Measurements from ENCODE around the gene SORL1-AS1.
A peak's percentile ranks its signal among the peaks of the same experiment; 100 is the strongest.

Gene SORL1-AS1

GRCh38 chr11:121452609-121453150 is at the start of gene SORL1-AS1:
Gene SORL1-AS1 (minus strand): TSS chr11:121452967.
- H3K4me3 Mint-ChIP-seq, result peak within 1 kb of the TSS; percentile 97 to 100 (median 100)

GRCh38 chr11:121500717-121501116 is 48.0 kb upstream of the SORL1-AS1 start:
- peaks cover 0 to 9% (median 1%) of the 10 kb centered on the region in 7 donors for H3K9me3 Mint-ChIP-seq
- peaks cover 14 to 55% (median 19%) of the 10 kb centered on the region in 4 donors for H3K4me1 Mint-ChIP-seq
- peaks cover 4% of the 10 kb centered on the region in 2 experiments for H3K9me3 ChIP-seq (ENCODE audit: control insufficient read depth in 2 of 2, low read length in 2 of 2)
- peaks cover 86% of the 10 kb centered on the region for H3K36me3 Mint-ChIP-seq
- H3K27ac ChIP-seq (ENCODE audit: insufficient read depth, low read length, poor library complexity, severe bottlenecking), result no peak overlapping the region
- ATAC-seq (ENCODE audit: low read depth in 2 of 2) (no peak), DNase-seq (no peak)
- H3K4me3 Mint-ChIP-seq, result no peak overlapping the region
- no peaks in the 10 kb centered on the region for H3K4me1 ChIP-seq (ENCODE audit: control insufficient read depth, insufficient read depth, low read length, poor library complexity, severe bottlenecking)
- H3K36me3 ChIP-seq (ENCODE audit: control insufficient read depth, insufficient read depth, low read length), result peaks cover 89% of the 10 kb centered on the region
- peak overlapping the region in 1 of 3 donors; percentile 26 for H3K27ac Mint-ChIP-seq
- H3K27me3 Mint-ChIP-seq, result no peaks in the 10 kb centered on the region
- H3K4me3 ChIP-seq (ENCODE audit: low read depth, low read length), result no peak overlapping the region
- no peaks in the 10 kb centered on the region for H3K27me3 ChIP-seq (ENCODE audit: control insufficient read depth, insufficient read depth, low read length)

More at GRCh38 chr11:121452609-121453150, at the start of gene SORL1-AS1:
- Histone ChIP-seq H3K4me3 (ENCODE audit: low read depth, low read length) (peak within 1 kb of the TSS; percentile 99), H3K27me3 (ENCODE audit: control insufficient read depth, insufficient read depth, low read length) (no peaks in the 10 kb centered on the region), H3K36me3 (ENCODE audit: control insufficient read depth, insufficient read depth, low read length) (peaks cover 8% of the 10 kb centered on the region), H3K27ac (ENCODE audit: insufficient read depth, low read length, poor library complexity, severe bottlenecking) (peak within 1 kb of the TSS; percentile 81), H3K9me3 (ENCODE audit: control insufficient read depth in 2 of 2, low read length in 2 of 2) (no peaks in the 10 kb centered on the region), H3K4me1 (ENCODE audit: control insufficient read depth, insufficient read depth, low read length, poor library complexity, severe bottlenecking) (peaks cover 81% of the 10 kb centered on the region)
- H3K36me3 Mint-ChIP-seq, result peaks cover 41% of the 10 kb centered on the region
- H3K27me3 Mint-ChIP-seq, result no peaks in the 10 kb centered on the region
- DNase-seq (peak; percentile 54 to 72 (median 64)), ATAC-seq (ENCODE audit: low read depth in 2 of 2) (peak; percentile 32 to 52)
- H3K27ac Mint-ChIP-seq, result peak within 1 kb of the TSS; percentile 96 to 100 (median 96)
- peaks cover 29 to 82% (median 73%) of the 10 kb centered on the region in 4 donors for H3K4me1 Mint-ChIP-seq
- peaks cover 0 to 4% (median 0%) of the 10 kb centered on the region in 7 donors for H3K9me3 Mint-ChIP-seq

DNA sequence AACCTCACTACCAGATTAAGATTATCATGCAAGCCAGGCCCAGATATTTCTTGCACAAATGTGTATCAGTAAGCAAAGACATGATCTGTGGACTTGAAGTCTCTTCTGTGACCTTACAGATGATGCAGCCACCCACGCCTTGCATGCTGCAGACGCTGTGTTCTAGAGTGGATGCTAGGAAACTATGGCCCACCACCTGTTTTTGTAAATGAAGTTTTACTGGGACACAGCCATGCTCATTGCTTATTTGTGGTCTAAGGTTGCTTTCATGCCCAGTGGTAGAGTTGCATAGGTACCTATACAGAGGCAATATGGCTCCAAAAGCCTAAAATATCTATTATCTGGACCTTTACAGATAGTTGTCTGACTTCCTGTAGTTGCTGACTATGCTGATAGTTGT is 47.5 kb upstream of the SORL1-AS1 start:
- peaks cover 86% of the 10 kb centered on the region for H3K36me3 Mint-ChIP-seq
- H3K4me1 ChIP-seq (ENCODE audit: control insufficient read depth, insufficient read depth, low read length, poor library complexity, severe bottlenecking), result peaks cover 2% of the 10 kb centered on the region
- no peak for DNase-seq
- peak overlapping the region in 1 of 4 donors; percentile 56 for H3K4me3 Mint-ChIP-seq
- H3K27ac Mint-ChIP-seq, result peak overlapping the region in 1 of 3 donors; percentile 26
- ATAC-seq (ENCODE audit: low read depth in 2 of 2), result no peak
- peaks cover 0 to under 1% of the 10 kb centered on the region in 2 experiments for H3K9me3 ChIP-seq (ENCODE audit: control insufficient read depth in 2 of 2, low read length in 2 of 2)
- no peaks in the 10 kb centered on the region for H3K27me3 ChIP-seq (ENCODE audit: control insufficient read depth, insufficient read depth, low read length)
- H3K36me3 ChIP-seq (ENCODE audit: control insufficient read depth, insufficient read depth, low read length), result peaks cover 89% of the 10 kb centered on the region
- H3K27ac ChIP-seq (ENCODE audit: insufficient read depth, low read length, poor library complexity, severe bottlenecking), result no peak overlapping the region
- H3K27me3 Mint-ChIP-seq, result no peaks in the 10 kb centered on the region
- H3K4me3 ChIP-seq (ENCODE audit: low read depth, low read length), result no peak overlapping the region
- H3K4me1 Mint-ChIP-seq, result peaks cover 12 to 56% (median 22%) of the 10 kb centered on the region in 4 donors
- peaks cover 0 to 5% (median under 1%) of the 10 kb centered on the region in 7 donors for H3K9me3 Mint-ChIP-seq

DNA sequence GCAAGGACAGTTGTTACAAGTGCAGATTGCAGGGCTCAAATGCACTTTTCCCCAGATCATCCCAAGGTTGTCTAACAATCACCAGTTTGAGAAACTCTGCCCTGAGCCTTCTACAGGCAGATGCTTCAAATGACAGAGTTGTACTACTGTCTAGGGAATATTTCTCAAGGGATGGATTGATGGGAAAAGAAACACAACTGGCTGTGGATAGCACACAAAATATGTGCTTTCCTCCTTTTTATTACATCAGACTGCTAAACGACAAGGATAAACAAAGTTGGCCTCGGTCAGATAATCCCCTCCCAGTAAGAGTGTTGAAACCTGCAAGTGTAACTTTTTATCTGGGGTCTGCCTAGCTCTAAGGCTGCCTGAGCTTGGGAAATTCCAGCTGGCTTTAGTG is 46.6 kb upstream of the SORL1-AS1 start:
- H3K27ac Mint-ChIP-seq, result peak overlapping the region in 1 of 3 donors; percentile 1
- peaks cover 10 to 58% (median 29%) of the 10 kb centered on the region in 4 donors for H3K4me1 Mint-ChIP-seq
- H3K4me3 Mint-ChIP-seq, result peak overlapping the region in 1 of 4 donors; percentile 56
- ATAC-seq (ENCODE audit: low read depth in 2 of 2) (no peak), DNase-seq (no peak)
- H3K4me3 ChIP-seq (ENCODE audit: low read depth, low read length), result no peak overlapping the region
- H3K9me3 ChIP-seq (ENCODE audit: control insufficient read depth in 2 of 2, low read length in 2 of 2), result no peaks in the 10 kb centered on the region
- H3K36me3 Mint-ChIP-seq, result peaks cover 77% of the 10 kb centered on the region
- H3K27me3 Mint-ChIP-seq, result no peaks in the 10 kb centered on the region
- H3K4me1 ChIP-seq (ENCODE audit: control insufficient read depth, insufficient read depth, low read length, poor library complexity, severe bottlenecking), result peaks cover 10% of the 10 kb centered on the region
- peaks cover 0 to 3% (median 0%) of the 10 kb centered on the region in 7 donors for H3K9me3 Mint-ChIP-seq
- no peak overlapping the region for H3K27ac ChIP-seq (ENCODE audit: insufficient read depth, low read length, poor library complexity, severe bottlenecking)
- no peaks in the 10 kb centered on the region for H3K27me3 ChIP-seq (ENCODE audit: control insufficient read depth, insufficient read depth, low read length)
- H3K36me3 ChIP-seq (ENCODE audit: control insufficient read depth, insufficient read depth, low read length), result peaks cover 87% of the 10 kb centered on the region

- ATAC-seq (ENCODE audit: low read depth in 2 of 2) (no peak), DNase-seq (no peak)
- Histone ChIP-seq H3K4me1 (ENCODE audit: control insufficient read depth, insufficient read depth, low read length, poor library complexity, severe bottlenecking) (peaks cover 19% of the 10 kb centered on the region), H3K36me3 (ENCODE audit: control insufficient read depth, insufficient read depth, low read length) (peaks cover 80% of the 10 kb centered on the region), H3K27ac (ENCODE audit: insufficient read depth, low read length, poor library complexity, severe bottlenecking) (no peak overlapping the region), H3K27me3 (ENCODE audit: control insufficient read depth, insufficient read depth, low read length) (no peaks in the 10 kb centered on the region), H3K9me3 (ENCODE audit: control insufficient read depth in 2 of 2, low read length in 2 of 2) (no peaks in the 10 kb centered on the region), H3K4me3 (ENCODE audit: low read depth, low read length) (no peak overlapping the region)
- Mint-ChIP-seq H3K9me3 (peaks cover 0 to 3% (median 0%) of the 10 kb centered on the region in 7 donors), H3K4me3 (peak overlapping the region in 1 of 4 donors; percentile 57), H3K4me1 (peaks cover 18 to 71% (median 41%) of the 10 kb centered on the region in 4 donors), H3K27me3 (no peaks in the 10 kb centered on the region), H3K36me3 (peaks cover 64% of the 10 kb centered on the region), H3K27ac (peak overlapping the region in 2 of 3 donors; percentile 50 to 85)
Observed at GRCh38 chr11:121497176-121497998, 44.6 kb upstream of the SORL1-AS1 start.

DNA sequence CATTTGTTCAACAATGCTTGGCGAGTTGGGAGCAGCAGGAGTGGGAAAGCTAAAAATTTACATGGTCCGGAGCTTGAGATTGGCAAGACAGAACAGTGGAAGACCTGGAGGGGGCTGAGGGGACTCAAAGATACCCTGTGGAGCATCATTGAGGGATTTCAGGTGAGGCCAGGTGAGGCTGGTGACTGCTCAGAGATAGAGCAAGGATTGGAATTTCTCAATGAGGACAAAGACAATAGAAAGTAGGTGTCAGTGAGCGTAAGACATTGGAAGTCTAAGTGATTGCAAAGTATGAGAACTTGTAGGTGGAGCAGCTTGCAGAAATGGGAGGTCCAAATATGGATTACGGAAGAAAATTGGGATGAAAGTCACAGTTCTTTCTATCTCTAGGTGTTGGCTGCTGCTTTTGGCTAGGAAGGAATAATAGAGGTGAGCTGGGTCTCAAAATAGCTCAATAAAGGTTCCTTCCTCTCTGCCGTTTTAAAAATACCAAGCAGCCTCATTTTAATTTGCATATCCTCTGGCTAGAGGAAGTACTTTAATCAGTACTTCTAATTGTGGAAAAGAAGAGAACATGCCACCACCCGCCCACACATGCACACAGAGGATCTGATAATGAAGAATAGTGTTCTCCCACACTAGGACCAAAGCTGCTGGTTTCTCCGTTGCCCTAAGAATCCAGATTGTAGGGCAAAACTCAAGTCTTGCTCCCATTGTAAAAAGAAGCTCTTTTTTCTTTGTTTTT is 41.8 kb upstream of the SORL1-AS1 start:
- ATAC-seq (ENCODE audit: low read depth in 2 of 2) (peak; percentile 68 to 75), DNase-seq (peak in 2 of 3 donors; percentile 28 to 59)
- Mint-ChIP-seq H3K27ac (peak overlapping the region; percentile 66 to 85 (median 84)), H3K27me3 (no peaks in the 10 kb centered on the region), H3K36me3 (peaks cover 65% of the 10 kb centered on the region), H3K4me1 (peaks cover 28 to 79% (median 46%) of the 10 kb centered on the region in 4 donors), H3K4me3 (peak overlapping the region; percentile 18 to 68 (median 54)), H3K9me3 (peaks cover 0 to 2% (median 0%) of the 10 kb centered on the region in 7 donors)
- H3K27me3 ChIP-seq (ENCODE audit: control insufficient read depth, insufficient read depth, low read length), result no peaks in the 10 kb centered on the region
- peak overlapping the region; percentile 64 for H3K4me3 ChIP-seq (ENCODE audit: low read depth, low read length)
- no peaks in the 10 kb centered on the region for H3K9me3 ChIP-seq (ENCODE audit: control insufficient read depth in 2 of 2, low read length in 2 of 2)
- H3K36me3 ChIP-seq (ENCODE audit: control insufficient read depth, insufficient read depth, low read length), result peaks cover 74% of the 10 kb centered on the region
- peak overlapping the region; percentile 48 for H3K27ac ChIP-seq (ENCODE audit: insufficient read depth, low read length, poor library complexity, severe bottlenecking)
- H3K4me1 ChIP-seq (ENCODE audit: control insufficient read depth, insufficient read depth, low read length, poor library complexity, severe bottlenecking), result peaks cover 19% of the 10 kb centered on the region

DNA sequence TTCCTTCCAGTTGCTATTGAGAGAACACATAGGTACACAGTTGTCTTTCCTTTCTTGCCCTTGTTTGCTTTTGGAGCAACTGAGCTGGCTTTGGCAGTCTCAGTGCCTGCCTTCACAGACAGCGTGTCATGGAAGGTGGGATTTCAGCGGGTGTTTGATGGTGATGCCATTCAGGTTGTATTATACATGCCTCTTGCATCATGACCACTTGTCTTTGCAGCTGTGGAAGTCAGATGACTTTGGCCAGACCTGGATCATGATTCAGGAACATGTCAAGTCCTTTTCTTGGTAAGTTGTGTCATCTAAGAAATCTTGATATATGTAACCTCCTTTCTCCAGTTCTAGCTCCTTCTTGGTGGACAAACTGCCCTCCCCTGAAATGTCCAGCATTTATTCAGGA is 37.1 kb upstream of the SORL1-AS1 start:
- H3K9me3 ChIP-seq (ENCODE audit: control insufficient read depth in 2 of 2, low read length in 2 of 2), result no peaks in the 10 kb centered on the region
- H3K36me3 Mint-ChIP-seq, result peaks cover 53% of the 10 kb centered on the region
- peak overlapping the region in 2 of 3 donors; percentile 3 to 11 for H3K27ac Mint-ChIP-seq
- peaks cover 0 to 2% (median 0%) of the 10 kb centered on the region in 7 donors for H3K9me3 Mint-ChIP-seq
- H3K36me3 ChIP-seq (ENCODE audit: control insufficient read depth, insufficient read depth, low read length), result peaks cover 75% of the 10 kb centered on the region
- no peak for DNase-seq
- ATAC-seq (ENCODE audit: low read depth in 2 of 2), result no peak
- no peaks in the 10 kb centered on the region for H3K27me3 Mint-ChIP-seq
- H3K4me1 Mint-ChIP-seq, result peaks cover 20 to 76% (median 39%) of the 10 kb centered on the region in 4 donors
- H3K4me3 Mint-ChIP-seq, result no peak overlapping the region
- H3K4me1 ChIP-seq (ENCODE audit: control insufficient read depth, insufficient read depth, low read length, poor library complexity, severe bottlenecking), result peaks cover 13% of the 10 kb centered on the region
- no peak overlapping the region for H3K4me3 ChIP-seq (ENCODE audit: low read depth, low read length)
- no peaks in the 10 kb centered on the region for H3K27me3 ChIP-seq (ENCODE audit: control insufficient read depth, insufficient read depth, low read length)
- H3K27ac ChIP-seq (ENCODE audit: insufficient read depth, low read length, poor library complexity, severe bottlenecking), result no peak overlapping the region

Data from CD4-positive, CD25-positive, alpha-beta regulatory T cell (primary cell).